Right renal cortex interstitium (tissue), 3 donors: ENCODE results near the gene SUSD2. TPM values are rescaled to one million over a fixed set of nuclear protein-coding genes. Genes with fewer than 3 reads are reported as not detected.
"Not testable (repeated sequence)": the region's sequence is repeated elsewhere in the genome, so short reads cannot be mapped to it uniquely, and the experiment has no call there.

ENCODE experiments used
- DNase-seq, 3 donors: peaks; one replicate each; pipeline ENCODE4 v3.0.0-alpha.2; 2013; ENCODE audit warnings: low read depth in 3 of 3, low spot score in 2 of 3
- polyA plus RNA-seq, 3 donors: library from polyadenylated mRNA; unstranded; fragments of 120-200 nt; gene quantifications; one replicate each; pipeline ENCODE4 v1.2.1, GENCODE V29; 2013; ENCODE audit not compliant: insufficient read length in 3 of 3

Gene SUSD2
- polyA plus RNA-seq, 3 donors, result 8.4 to 17.8 (median 17.2) TPM

GRCh38 chr22:24170632-24171031 is 10.7 kb upstream of the SUSD2 start:
- no peak for DNase-seq

GRCh38 chr22:24171822-24172221 is 9.5 kb upstream of the SUSD2 start:
- no peak for DNase-seq

DNA sequence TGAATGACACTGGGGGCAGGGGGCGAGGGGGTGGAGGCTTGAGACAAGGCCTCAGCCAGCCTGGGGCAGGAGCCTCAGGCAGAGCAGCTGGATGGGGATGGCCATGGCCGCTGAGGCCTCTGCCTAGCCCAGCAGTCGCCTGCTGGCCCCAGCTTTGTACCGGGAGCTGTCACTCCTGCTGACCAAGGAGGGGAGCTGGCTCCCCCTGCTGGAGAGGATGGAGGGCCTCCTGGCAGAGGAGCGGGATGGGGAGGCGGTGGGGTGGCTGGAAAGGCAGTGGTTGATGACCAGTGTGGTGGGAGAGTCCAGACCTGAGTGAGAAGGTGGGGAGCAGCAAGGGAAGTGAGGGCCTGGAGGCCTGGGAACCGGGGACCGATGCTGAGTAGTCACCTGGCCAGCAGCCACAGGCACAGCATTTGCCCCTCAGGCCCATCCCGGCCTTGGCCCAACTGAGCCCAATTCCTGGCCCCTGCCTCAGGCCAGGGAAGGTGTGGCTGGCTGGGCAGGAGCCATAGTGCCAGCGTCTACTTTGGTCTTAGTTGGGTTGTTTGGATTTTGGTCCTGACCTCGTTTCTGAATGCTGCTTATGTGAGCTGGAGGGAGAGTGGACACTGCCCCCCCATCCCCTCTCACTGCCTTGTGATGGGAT is 6.0 kb upstream of the SUSD2 start:
- DNase-seq, result no peak

DNA sequence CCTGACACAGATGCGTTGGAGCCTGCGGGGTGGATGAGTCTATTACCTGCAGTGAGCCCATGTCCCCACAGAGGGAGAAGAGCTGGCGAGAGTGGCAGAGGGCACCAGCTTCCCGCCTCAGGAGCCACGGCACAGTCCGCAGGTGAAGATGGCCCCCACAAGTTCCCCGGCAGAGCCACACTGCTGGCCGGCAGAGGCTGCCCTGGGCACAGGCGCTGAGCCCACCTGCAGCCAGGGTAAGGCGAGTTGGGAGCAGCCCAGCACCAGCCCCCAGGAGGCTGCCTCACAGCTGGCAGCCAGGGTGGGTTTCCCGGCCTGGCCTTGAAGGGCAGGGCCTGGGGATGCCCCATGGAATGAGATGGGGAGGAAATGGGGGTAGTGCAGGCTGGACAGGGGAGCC is 5.2 kb upstream of the SUSD2 start:
- DNase-seq, result no peak

DNA sequence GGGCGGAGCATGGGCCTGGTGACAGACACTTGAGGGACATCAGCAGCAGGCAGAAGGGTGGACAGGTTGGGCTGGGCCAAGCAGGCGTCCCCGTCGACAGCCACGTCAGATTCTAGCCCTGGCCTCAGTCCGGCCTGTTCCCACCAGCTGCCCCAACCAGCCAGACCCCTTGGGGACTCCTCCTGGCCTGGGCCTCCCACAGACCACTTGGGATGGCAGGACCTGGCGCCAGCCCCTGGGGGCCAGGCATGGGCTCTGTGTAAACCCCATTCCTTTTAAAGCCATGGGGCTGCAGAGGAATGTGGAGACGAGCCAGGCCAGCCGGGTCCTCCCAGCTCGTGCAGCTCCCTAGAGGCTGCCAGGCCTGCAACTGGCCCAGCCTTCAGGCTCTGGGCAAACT is 4.7 kb upstream of the SUSD2 start:
- no peak for DNase-seq

- DNase-seq, result no peak
These were observed 4.2 kb upstream of the SUSD2 start for GRCh38 chr22:24177045-24177444.

- no peak for DNase-seq
These were observed 3.8 kb upstream of the SUSD2 start for GRCh38 chr22:24177456-24177855.

GRCh38 chr22:24178021-24178431 is 3.3 kb upstream of the SUSD2 start:
- no peak for DNase-seq

- DNase-seq, result no peak
These were observed 2.5 kb upstream of the SUSD2 start for GRCh38 chr22:24178502-24179440.

GRCh38 chr22:24179478-24180210 is 1.6 kb upstream of the SUSD2 start:
- DNase-seq, result no peak

DNA sequence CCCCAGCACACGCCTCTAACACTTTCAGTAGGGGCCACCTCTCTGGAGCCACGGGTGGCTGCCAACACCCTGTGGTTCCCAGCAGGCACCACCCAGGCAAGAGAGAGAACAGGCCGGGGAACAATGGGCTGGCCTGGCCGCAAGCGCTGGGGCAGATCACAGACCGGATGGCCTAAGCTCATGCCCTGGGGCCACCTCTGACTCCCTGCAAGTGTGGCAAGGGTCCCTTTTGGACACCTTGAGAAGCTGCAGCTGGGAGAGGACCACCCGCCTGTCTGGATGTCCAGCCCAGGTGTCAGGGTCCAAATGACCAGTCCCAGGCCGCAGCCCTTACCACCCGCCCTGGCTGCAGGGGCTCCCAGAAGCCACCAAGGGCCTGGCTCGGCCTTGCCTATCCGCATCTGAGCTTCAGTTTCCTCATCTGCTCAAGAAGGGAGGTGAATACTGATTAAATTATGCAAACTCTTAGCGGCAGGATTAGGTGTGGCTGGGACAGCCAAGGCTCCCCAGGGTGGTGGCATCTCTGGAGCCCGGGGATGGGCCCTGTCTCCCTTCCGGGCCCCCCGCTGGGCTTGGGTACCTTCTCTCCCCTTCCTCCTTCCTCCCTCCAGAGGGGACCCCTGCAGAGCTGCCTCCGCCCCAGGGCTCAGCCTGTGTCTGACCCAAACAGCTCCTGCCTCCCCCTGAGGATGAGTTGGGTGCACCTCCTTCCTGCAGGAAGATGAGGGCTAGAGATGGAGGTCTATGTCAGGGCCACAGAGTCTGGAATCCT is 785 bp upstream of the SUSD2 start:
- no peak for DNase-seq

GRCh38 chr22:24181996-24182899 is 961 bp downstream of the SUSD2 start:
- no peak for DNase-seq

- not testable (repeated sequence) for DNase-seq
These were observed 1.6 kb downstream of the SUSD2 start for GRCh38 chr22:24182900-24183246.

DNA sequence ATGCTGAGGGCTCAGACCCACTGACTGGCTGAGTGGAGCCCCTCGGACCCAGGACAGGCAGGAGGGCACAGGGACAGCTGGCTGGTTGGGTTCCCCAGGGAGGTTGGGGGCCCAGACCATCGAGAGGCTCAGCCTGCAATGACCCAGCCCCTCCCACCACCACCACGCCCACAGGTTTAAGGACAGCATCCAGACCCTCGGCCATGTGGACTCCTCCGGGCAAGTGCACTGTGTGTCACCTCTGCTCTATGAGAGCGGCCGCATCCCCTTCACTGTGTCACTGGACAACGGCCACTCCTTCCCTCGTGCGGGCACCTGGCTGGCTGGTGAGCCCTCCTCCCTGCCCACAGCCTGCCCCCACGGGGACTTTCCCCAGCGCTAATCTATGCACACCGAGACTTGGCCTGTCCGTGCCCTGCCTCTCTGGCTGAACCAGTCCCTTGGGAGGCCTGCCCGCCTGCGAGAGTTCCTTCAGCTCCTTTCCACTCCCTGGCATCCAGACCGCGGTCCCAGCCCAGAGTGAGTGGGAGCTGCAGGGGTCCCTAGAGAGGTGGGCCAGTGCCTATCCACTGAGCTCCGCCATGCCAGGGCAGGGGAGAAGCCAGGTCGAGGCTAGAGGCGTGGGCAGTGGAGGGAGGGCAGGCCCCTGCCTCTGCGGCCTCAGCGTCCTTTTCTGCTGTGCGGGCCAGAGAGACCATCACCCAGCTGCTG is 2.2 kb downstream of the SUSD2 start:
- DNase-seq, result no peak

- no peak for DNase-seq
These were observed 2.9 kb downstream of the SUSD2 start for GRCh38 chr22:24184057-24184798.

GRCh38 chr22:24185001-24185500 is 3.8 kb downstream of the SUSD2 start:
- DNase-seq, result no peak

GRCh38 chr22:24185501-24186351 is 4.4 kb downstream of the SUSD2 start:
- DNase-seq, result no peak
